Breast epithelium (tissue), 4 donors: ENCODE results near the gene PAPOLB. TPM values are rescaled to one million over a fixed set of nuclear protein-coding genes. Genes with fewer than 3 reads are reported as not detected.

Experiments used
- DNase-seq, 2 donors: peaks; one replicate each; pipeline ENCODE4 v3.0.0-alpha.2; 2019; ENCODE audit warnings: low spot score in 2 of 2
- H3K27ac ChIP-seq, 2 donors: fragments of 200-600 bp; sonication (generic) in 1 of 2; one replicate each; pipeline ENCODE4 v1.5.1; 2016 to 2019; ENCODE audit warnings: mild to moderate bottlenecking in 1 of 2
- H3K27me3 ChIP-seq, 2 donors: fragments of 200-600 bp; sonication (generic) in 1 of 2; one replicate each; pipeline versions ENCODE4 v1.5.1 to v1.6.0; 2017 to 2019; ENCODE audit warnings: control low read depth in 1 of 2, mild to moderate bottlenecking in 1 of 2
- H3K36me3 ChIP-seq: fragments of 200-600 bp; one replicate; pipeline ENCODE4 v1.5.1; 2019
- H3K4me1 ChIP-seq, 2 donors: fragments of 200-600 bp; sonication (generic); one replicate each; pipeline ENCODE4 v1.5.1; 2016 to 2019; ENCODE audit warnings: control low read depth in 1 of 2
- H3K4me3 ChIP-seq, 3 donors: fragments of 200-600 bp; sonication (generic); 1 replicate in 2 of 3; 2 replicates in 1 of 3; pipeline ENCODE4 v1.5.1; 2016 to 2019; ENCODE audit warnings: mild to moderate bottlenecking in 3 of 3, moderate library complexity in 2 of 3
- H3K9me3 ChIP-seq, 2 donors: fragments of 200-600 bp; sonication (generic) in 1 of 2; one replicate each; pipeline ENCODE4 v1.5.1; 2016 to 2019; ENCODE audit warnings: control low read depth in 1 of 2
- CTCF ChIP-seq, 3 donors: fragments of 450-650 bp; IDR thresholded peaks; one replicate each; pipeline ENCODE4 v1.5.1; 2016 to 2017; ENCODE audit warnings: antibody characterized with exemption in 3 of 3, mild to moderate bottlenecking in 3 of 3, moderate library complexity in 3 of 3
- POLR2A ChIP-seq: fragments of 450-650 bp; IDR thresholded peaks from one replicate; pipeline ENCODE4 v1.6.1; 2016; ENCODE audit warnings: antibody characterized with exemption, mild to moderate bottlenecking, moderate library complexity
- POLR2AphosphoS5 ChIP-seq, 3 donors: sonication (generic); formaldehyde crosslinking; IDR thresholded peaks; one replicate each; pipeline ENCODE4 v1.6.1; 2017; ENCODE audit warnings: antibody characterized with exemption in 3 of 3
- intact Hi-C: fragments of 100-400 bp; cut with DNase I; formaldehyde crosslinking; loops from one replicate; pipeline ENCODE4 v1.15.1; 2023; ENCODE audit warnings: low total_unique reads
- total RNA-seq, 3 donors: library from RNA; depleted of rRNA; stranded (reverse); fragments of >200 nt; gene quantifications; one replicate each; pipeline ENCODE4 v1.1.0, GENCODE V29; 2016

Gene PAPOLB
- total RNA-seq, 3 donors from 2014 or later: 0.15 to 0.48 (median 0.33) TPM

GRCh38 chr7:4834601-4835397 is 27.0 kb downstream of the PAPOLB start:
- Histone ChIP-seq H3K36me3 (no peaks in the 10 kb centered on the region), H3K27me3 (no peaks in the 10 kb centered on the region), H3K4me3 (no peak overlapping the region), H3K27ac (no peak overlapping the region), H3K9me3 (no peaks in the 10 kb centered on the region), H3K4me1 (no peaks in the 10 kb centered on the region)
- TF ChIP-seq POLR2A (no peak), POLR2AphosphoS5 (IDR thresholded peaks at IDR 0.05) (no peak), CTCF (IDR thresholded peaks at IDR 0.05) (no peak)
- peak in 1 of 2 donors; percentile 48 for DNase-seq
- intact Hi-C loops: no loop called here

- no peaks in the 10 kb centered on the region for H3K27me3 ChIP-seq
- intact Hi-C loops: no loop called here
- TF ChIP-seq POLR2A (no peak), POLR2AphosphoS5 (IDR thresholded peaks at IDR 0.05) (no peak), CTCF (IDR thresholded peaks at IDR 0.05) (no peak)
- H3K27ac ChIP-seq: no peak overlapping the region
- no peak overlapping the region for H3K4me3 ChIP-seq
- DNase-seq: peak in 1 of 2 donors; percentile 47
- H3K36me3 ChIP-seq: no peaks in the 10 kb centered on the region
- H3K4me1 ChIP-seq: no peaks in the 10 kb centered on the region
- no peaks in the 10 kb centered on the region for H3K9me3 ChIP-seq
These were observed 27.9 kb downstream of the PAPOLB start for GRCh38 chr7:4833691-4834600.

GRCh38 chr7:4833176-4833575 is 28.7 kb downstream of the PAPOLB start:
- Histone ChIP-seq H3K27me3 (no peaks in the 10 kb centered on the region), H3K4me1 (no peaks in the 10 kb centered on the region), H3K4me3 (no peak overlapping the region), H3K27ac (peak overlapping the region in 1 of 2 donors; percentile 72), H3K36me3 (no peaks in the 10 kb centered on the region), H3K9me3 (no peaks in the 10 kb centered on the region)
- intact Hi-C loops: no loop called here
- no peak for DNase-seq
- TF ChIP-seq POLR2AphosphoS5 (IDR thresholded peaks at IDR 0.05): no peak
- no peak for TF ChIP-seq CTCF (IDR thresholded peaks at IDR 0.05)
- no peak for TF ChIP-seq POLR2A

- no peak for TF ChIP-seq POLR2AphosphoS5 (IDR thresholded peaks at IDR 0.05)
- TF ChIP-seq POLR2A: no peak
- TF ChIP-seq CTCF (IDR thresholded peaks at IDR 0.05): no peak
- peak overlapping the region; percentile 72 to 85 for H3K27ac ChIP-seq
- no peaks in the 10 kb centered on the region for H3K36me3 ChIP-seq
- no peak for DNase-seq
- no peaks in the 10 kb centered on the region for H3K27me3 ChIP-seq
- no peak overlapping the region for H3K4me3 ChIP-seq
- no peaks in the 10 kb centered on the region for H3K4me1 ChIP-seq
- intact Hi-C loops: no loop called here
- H3K9me3 ChIP-seq: no peaks in the 10 kb centered on the region
These were observed 29.1 kb downstream of the PAPOLB start for GRCh38 chr7:4832711-4833110.
